ENCODE results near the gene TMEM59L.
"Not testable (repeated sequence)": the region's sequence is repeated elsewhere in the genome, so short reads cannot be mapped to it uniquely, and the experiment has no call there.

Gene TMEM59L

GRCh38 chr19:18589380-18590272 lies 23.0 kb upstream of the TMEM59L start:
- TF ChIP-seq GATA1 (IDR thresholded peaks at IDR 0.05; ENCODE audit: low read depth, low read length) (no peak), POLR2A (IDR thresholded peaks at IDR 0.05; ENCODE audit: low read length) (no peak)
- peak; percentile 86 to 88 for DNase-seq

GRCh38 chr19:18590273-18591272 lies 22.1 kb upstream of the TMEM59L start:
- peak; percentile 62 to 66 for DNase-seq
- no peak for TF ChIP-seq GATA1 (IDR thresholded peaks at IDR 0.05; ENCODE audit: low read depth, low read length)
- no peak for TF ChIP-seq POLR2A (IDR thresholded peaks at IDR 0.05; ENCODE audit: low read length)

- no peak for TF ChIP-seq POLR2A (IDR thresholded peaks at IDR 0.05; ENCODE audit: low read length)
- no peak for TF ChIP-seq GATA1 (IDR thresholded peaks at IDR 0.05; ENCODE audit: low read depth, low read length)
- no peak for DNase-seq
Observed at GRCh38 chr19:18591735-18592385, 20.8 kb upstream of the TMEM59L start.

GRCh38 chr19:18592732-18593131 lies 19.9 kb upstream of the TMEM59L start:
- DNase-seq: not testable (repeated sequence)

- TF ChIP-seq GATA1 (IDR thresholded peaks at IDR 0.05; ENCODE audit: low read depth, low read length) (no peak), POLR2A (IDR thresholded peaks at IDR 0.05; ENCODE audit: low read length) (no peak)
- no peak for DNase-seq
Observed at GRCh38 chr19:18593367-18594095, 19.1 kb upstream of the TMEM59L start.

GRCh38 chr19:18594096-18594823 lies 18.4 kb upstream of the TMEM59L start:
- DNase-seq: peak; percentile 74 to 82
- TF ChIP-seq POLR2A (IDR thresholded peaks at IDR 0.05; ENCODE audit: low read length) (no peak), GATA1 (IDR thresholded peaks at IDR 0.05; ENCODE audit: low read depth, low read length) (no peak)

- no peak for TF ChIP-seq POLR2A (IDR thresholded peaks at IDR 0.05; ENCODE audit: low read length)
- DNase-seq: no peak
Observed at GRCh38 chr19:18594824-18595373, 17.8 kb upstream of the TMEM59L start.

GRCh38 chr19:18595475-18595874 lies 17.2 kb upstream of the TMEM59L start:
- TF ChIP-seq GATA1 (IDR thresholded peaks at IDR 0.05; ENCODE audit: low read depth, low read length) (no peak), POLR2A (IDR thresholded peaks at IDR 0.05; ENCODE audit: low read length) (no peak)
- DNase-seq: no peak

- TF ChIP-seq POLR2A (IDR thresholded peaks at IDR 0.05; ENCODE audit: low read length) (no peak), GATA1 (IDR thresholded peaks at IDR 0.05; ENCODE audit: low read depth, low read length) (no peak)
- peak in 1 of 2 experiments; percentile 64 for DNase-seq
Observed at GRCh38 chr19:18596752-18597157, 15.9 kb upstream of the TMEM59L start.

GRCh38 chr19:18597809-18598660 lies 14.6 kb upstream of the TMEM59L start:
- DNase-seq: no peak
- no peak for TF ChIP-seq GATA1 (IDR thresholded peaks at IDR 0.05; ENCODE audit: low read depth, low read length)
- TF ChIP-seq POLR2A (IDR thresholded peaks at IDR 0.05; ENCODE audit: low read length): no peak

GRCh38 chr19:18599485-18599884 lies 13.2 kb upstream of the TMEM59L start:
- TF ChIP-seq POLR2A (IDR thresholded peaks at IDR 0.05; ENCODE audit: low read length) (no peak), GATA1 (IDR thresholded peaks at IDR 0.05; ENCODE audit: low read depth, low read length) (no peak)

GRCh38 chr19:18600692-18601397 lies 11.8 kb upstream of the TMEM59L start:
- DNase-seq: not testable (repeated sequence)

More at GRCh38 chr19:18599485-18599884, 13.2 kb upstream of the TMEM59L start:
- DNase-seq: no peak

Measured in erythroblast (primary cell).